Measurements from ENCODE around the gene MGAT5B. TPM values are rescaled to one million over a fixed set of nuclear protein-coding genes. Genes with fewer than 3 reads are reported as not detected.

The MGAT5B gene
- total and polyA plus RNA-seq, 2 experiments from 2014 or later, result 1.6 to 10.0 TPM

GRCh38 chr17:76897023-76897422 lies 28.8 kb downstream of the MGAT5B start (continued):
- no peak for TF ChIP-seq CTCF (conservative IDR thresholded peaks at IDR 0.05; ENCODE audit: low read depth in 2 of 2)

GRCh38 chr17:76899414-76899813 lies 31.2 kb downstream of the MGAT5B start:
- H2AFZ ChIP-seq, result no peak overlapping the region
- H3K79me2 ChIP-seq (replicated peaks; ENCODE audit: insufficient read depth), result no peaks in the 10 kb centered on the region
- no peak overlapping the region for H3K4me3 ChIP-seq
- H3K4me1 Mint-ChIP-seq, result no peaks in the 10 kb centered on the region; the same call in 2 of the 3 replicates
- H3F3A ChIP-seq (replicated peaks; ENCODE audit: low read depth), result no peaks in the 10 kb centered on the region
- ATAC-seq (no peak), DNase-seq (ENCODE audit: low spot score) (no peak)
- H4K20me1 ChIP-seq (replicated peaks; ENCODE audit: insufficient read depth), result no peaks in the 10 kb centered on the region
- peaks cover 3% of the 10 kb centered on the region for H3K27me3 Mint-ChIP-seq (ENCODE audit: insufficient read depth, low read depth, poor library complexity)
- H3K4me1 ChIP-seq (ENCODE audit: insufficient read depth), result no peaks in the 10 kb centered on the region
- no peak for TF ChIP-seq JUNB (IDR thresholded peaks at IDR 0.05; ENCODE audit: unreplicated experiment)
- TF ChIP-seq ZNF462 (CRISPR knock-in tag; IDR thresholded peaks at IDR 0.05), result no peak
- no peak for TF ChIP-seq EZH2phosphoT487 (IDR thresholded peaks at IDR 0.05; ENCODE audit: unreplicated experiment)
- TF ChIP-seq STAT1 (IDR thresholded peaks at IDR 0.05; ENCODE audit: unreplicated experiment), result no peak
- no peak overlapping the region for H3K27ac Mint-ChIP-seq
- peaks cover 13% of the 10 kb centered on the region; the same call in 2 of the 3 replicates for H3K36me3 Mint-ChIP-seq (ENCODE audit: low read depth)
- peaks cover 15% of the 10 kb centered on the region; the same call in 2 of the 3 replicates for H3K9me3 Mint-ChIP-seq
- H3K9me2 ChIP-seq (ENCODE audit: insufficient read depth), result no peaks in the 10 kb centered on the region
- no peak overlapping the region for H3K27ac ChIP-seq (ENCODE audit: low read depth)
- no peaks in the 10 kb centered on the region for H3K27me3 ChIP-seq (ENCODE audit: insufficient read depth)
- no peaks in the 10 kb centered on the region; the same call in 1 of the 2 replicates for H3K36me3 ChIP-seq (ENCODE audit: insufficient read depth)
- no peak overlapping the region for H3K4me3 Mint-ChIP-seq
- no peak overlapping the region for H3K4me2 ChIP-seq
